Measurements from ENCODE around the gene HSPH1. TPM values are rescaled to one million over a fixed set of nuclear protein-coding genes. Genes with fewer than 3 reads are reported as not detected.
A peak's percentile ranks its signal among the peaks of the same experiment; 100 is the strongest.

The HSPH1 gene
- total RNA-seq, 2 experiments from 2014 or later, result 214 TPM

DNA sequence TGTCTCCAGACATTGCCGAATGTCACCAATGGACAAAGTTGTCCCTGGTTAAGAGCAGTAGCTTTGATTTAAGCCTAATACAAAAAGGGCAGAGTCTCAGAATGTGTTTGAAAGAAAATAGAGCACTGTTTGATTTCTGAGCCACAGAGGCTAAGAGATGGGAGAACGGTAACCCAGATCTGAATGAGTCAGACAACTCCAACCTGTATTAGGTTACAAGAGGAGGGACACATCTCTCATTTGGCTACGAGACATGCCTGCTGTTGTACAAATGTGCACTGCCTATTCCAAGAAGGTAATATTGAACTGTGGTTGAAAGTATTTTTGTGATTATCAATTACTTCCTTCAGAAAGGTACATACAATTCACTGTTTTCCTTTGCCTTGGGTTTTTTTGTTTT is 4.9 kb upstream of the HSPH1 start:
- ChIA-PET CTCF (no interaction called here), POLR2A (no interaction called here)
- H3K27me3 Mint-ChIP-seq, result no peaks in the 10 kb centered on the region
- no peaks in the 10 kb centered on the region for H3K9me3 Mint-ChIP-seq
- TF ChIP-seq, protein P1, sequence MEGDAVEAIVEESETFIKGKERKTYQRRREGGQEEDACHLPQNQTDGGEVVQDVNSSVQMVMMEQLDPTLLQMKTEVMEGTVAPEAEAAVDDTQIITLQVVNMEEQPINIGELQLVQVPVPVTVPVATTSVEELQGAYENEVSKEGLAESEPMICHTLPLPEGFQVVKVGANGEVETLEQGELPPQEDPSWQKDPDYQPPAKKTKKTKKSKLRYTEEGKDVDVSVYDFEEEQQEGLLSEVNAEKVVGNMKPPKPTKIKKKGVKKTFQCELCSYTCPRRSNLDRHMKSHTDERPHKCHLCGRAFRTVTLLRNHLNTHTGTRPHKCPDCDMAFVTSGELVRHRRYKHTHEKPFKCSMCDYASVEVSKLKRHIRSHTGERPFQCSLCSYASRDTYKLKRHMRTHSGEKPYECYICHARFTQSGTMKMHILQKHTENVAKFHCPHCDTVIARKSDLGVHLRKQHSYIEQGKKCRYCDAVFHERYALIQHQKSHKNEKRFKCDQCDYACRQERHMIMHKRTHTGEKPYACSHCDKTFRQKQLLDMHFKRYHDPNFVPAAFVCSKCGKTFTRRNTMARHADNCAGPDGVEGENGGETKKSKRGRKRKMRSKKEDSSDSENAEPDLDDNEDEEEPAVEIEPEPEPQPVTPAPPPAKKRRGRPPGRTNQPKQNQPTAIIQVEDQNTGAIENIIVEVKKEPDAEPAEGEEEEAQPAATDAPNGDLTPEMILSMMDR (IDR thresholded peaks at IDR 0.05), result no peak
- no peak overlapping the region for H3K4me3 Mint-ChIP-seq
- no peaks in the 10 kb centered on the region for H3K36me3 Mint-ChIP-seq (ENCODE audit: low read depth)
- ATAC-seq (no peak), DNase-seq (no peak)
- intact Hi-C loops (cut with micrococcal nuclease), result no loop called here
- no peak overlapping the region for H3K27ac Mint-ChIP-seq
- peaks cover 13% of the 10 kb centered on the region for H3K4me1 Mint-ChIP-seq (ENCODE audit: low read depth)

DNA sequence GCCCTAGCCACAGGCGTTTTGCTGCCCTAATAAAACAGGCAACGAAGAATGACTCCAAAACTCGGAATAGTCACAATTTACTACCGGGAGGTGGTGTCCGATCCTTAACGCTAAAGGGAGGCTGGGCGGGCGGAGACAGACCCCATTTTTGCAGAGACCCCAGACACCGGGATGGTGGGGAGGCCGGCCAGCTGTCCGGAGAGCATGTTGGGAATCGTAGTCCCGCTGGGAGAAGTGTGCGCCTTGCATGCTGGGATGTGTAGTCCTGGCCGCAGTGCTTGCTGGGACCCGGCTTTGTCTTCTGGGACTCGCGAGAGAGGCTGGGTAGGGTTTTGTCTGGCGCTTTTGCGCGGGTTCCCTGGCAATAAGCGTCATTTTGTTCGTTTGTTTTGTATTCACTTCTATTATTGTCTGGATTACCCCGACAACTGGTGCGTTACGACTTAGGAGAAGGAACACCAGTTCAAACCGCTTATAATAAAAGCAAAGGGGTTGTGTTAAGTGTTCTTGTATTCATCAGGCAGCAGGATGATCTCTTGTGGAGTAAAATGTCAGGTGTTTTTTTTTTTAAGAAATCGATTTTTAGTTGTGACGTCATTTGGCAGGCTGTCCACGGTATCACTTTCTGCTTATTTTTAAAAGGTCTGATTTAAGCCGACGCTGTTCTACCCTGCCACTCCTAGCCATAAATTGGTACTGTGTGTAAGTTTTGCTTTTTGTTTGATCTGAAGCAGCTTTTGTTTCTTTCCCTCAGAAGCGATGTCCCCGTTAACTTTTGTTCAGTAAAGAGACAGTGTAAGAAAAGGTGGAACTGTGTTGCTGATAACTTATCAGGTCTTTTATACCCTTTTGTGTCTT is 676 bp upstream of the HSPH1 start:
- Mint-ChIP-seq H3K4me3 (peak overlapping the region; percentile 87), H3K27me3 (no peaks in the 10 kb centered on the region), H3K27ac (peak overlapping the region; percentile 99), H3K9me3 (no peaks in the 10 kb centered on the region), H3K36me3 (ENCODE audit: low read depth) (peaks cover 31% of the 10 kb centered on the region), H3K4me1 (ENCODE audit: low read depth) (peaks cover 37% of the 10 kb centered on the region)
- ChIA-PET CTCF (interaction anchor here (1.4 to 1.5 kb wide), 2 partner anchors 39 to 117 kb away, joined by 3 read pairs; no protein-coding TSS in a partner anchor), POLR2A (interaction anchor here (1.1 kb wide), 1 partner anchor 16 kb away, joined by 3 read pairs; no protein-coding TSS in a partner anchor)
- intact Hi-C loops (cut with micrococcal nuclease), result loop anchor here (5.0 kb wide), 1 partner anchor 40 kb away; no protein-coding TSS in a partner anchor
- ATAC-seq (peak; percentile 88), DNase-seq (peak; percentile 98)
- TF ChIP-seq, protein P1 (IDR thresholded peaks at IDR 0.05), result no peak

DNA sequence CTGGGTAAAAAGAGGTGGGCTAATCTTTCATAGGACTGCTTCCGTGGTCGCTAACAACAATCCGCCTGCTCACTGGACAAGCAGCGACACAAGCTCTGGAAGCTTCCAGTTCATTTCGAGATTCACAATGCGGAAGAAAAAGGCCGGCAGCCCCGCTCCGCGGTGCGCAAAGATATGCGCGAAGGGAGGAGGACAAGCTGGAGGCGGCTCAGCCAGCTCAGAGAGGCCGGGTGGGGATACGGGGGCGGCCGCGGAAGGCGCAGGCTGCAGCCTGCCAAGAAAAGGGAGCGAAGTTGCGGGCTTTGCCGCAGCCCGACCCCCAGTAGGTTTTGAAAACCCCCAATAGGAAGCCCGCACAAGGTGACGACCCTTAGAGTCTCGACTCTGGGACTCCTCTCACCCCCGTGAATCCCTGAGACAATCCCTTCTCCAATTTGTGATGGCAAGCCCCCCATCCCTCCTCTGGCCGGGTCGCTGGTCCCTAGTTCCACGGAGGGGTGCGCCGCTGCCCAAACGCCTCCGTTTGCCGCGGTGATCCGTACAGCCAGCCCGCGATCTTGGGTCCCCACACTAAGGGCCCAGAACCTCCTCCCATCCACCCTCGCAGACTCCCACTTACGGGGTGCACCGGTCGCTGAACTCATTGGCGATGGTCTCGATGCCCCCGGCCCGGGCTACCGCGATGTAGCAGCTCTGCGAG is 697 bp downstream of the HSPH1 start:
- Mint-ChIP-seq H3K4me3 (peak overlapping the region; percentile 87), H3K27me3 (no peaks in the 10 kb centered on the region), H3K36me3 (ENCODE audit: low read depth) (peaks cover 36% of the 10 kb centered on the region), H3K4me1 (ENCODE audit: low read depth) (peaks cover 42% of the 10 kb centered on the region), H3K27ac (peak overlapping the region; percentile 99), H3K9me3 (no peaks in the 10 kb centered on the region)
- TF ChIP-seq, protein P1 (IDR thresholded peaks at IDR 0.05), result no peak
- ChIA-PET CTCF (interaction anchor here (1.1 to 2.1 kb wide), 5 partner anchors 9 to 117 kb away, joined by 3 to 10 read pairs (median 6); no protein-coding TSS in a partner anchor), POLR2A (interaction anchor here (0.8 to 2.2 kb wide), 5 partner anchors 12 to 123 kb away, joined by 3 to 8 read pairs (median 4); no protein-coding TSS in a partner anchor)
- peak; percentile 82 for DNase-seq
- intact Hi-C loops (cut with micrococcal nuclease), result loop anchor here (5.0 kb wide), 1 partner anchor 41 kb away; no protein-coding TSS in a partner anchor
- ATAC-seq, result peak; percentile 23

DNA sequence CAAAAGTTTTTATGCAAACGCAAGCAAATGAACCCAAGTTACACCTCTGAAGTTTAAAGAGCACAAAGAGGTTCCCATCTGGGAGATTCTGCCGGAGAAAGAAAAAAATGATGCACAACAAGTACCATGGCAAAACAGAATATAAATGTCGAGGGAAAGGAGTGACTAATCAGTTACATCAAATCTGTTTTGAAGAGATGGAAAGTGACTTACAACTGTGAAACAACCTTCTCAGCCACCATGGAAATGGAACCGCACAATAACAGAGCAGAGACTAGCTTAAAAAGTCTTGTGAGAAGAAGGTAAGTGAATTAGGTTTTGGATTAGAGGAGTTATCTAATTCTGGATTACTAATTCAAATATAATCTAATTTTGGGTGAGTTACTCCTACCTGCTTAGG is 2.4 kb downstream of the HSPH1 start:
- POLR2A ChIA-PET, result no interaction called here
- intact Hi-C loops (cut with micrococcal nuclease), result no loop called here
- H3K9me3 Mint-ChIP-seq, result no peaks in the 10 kb centered on the region
- peak overlapping the region; percentile 87 for H3K4me3 Mint-ChIP-seq
- DNase-seq, result peak; percentile 13
- no peaks in the 10 kb centered on the region for H3K27me3 Mint-ChIP-seq
- peaks cover 52% of the 10 kb centered on the region for H3K4me1 Mint-ChIP-seq (ENCODE audit: low read depth)
- H3K36me3 Mint-ChIP-seq (ENCODE audit: low read depth), result peaks cover 49% of the 10 kb centered on the region
- CTCF ChIA-PET, result interaction anchor here (2.1 kb wide), 1 partner anchor 10 kb away, joined by 10 read pairs; no protein-coding TSS in a partner anchor
- ATAC-seq, result no peak
- TF ChIP-seq, protein P1 (IDR thresholded peaks at IDR 0.05), result no peak
- peak overlapping the region; percentile 99 for H3K27ac Mint-ChIP-seq

Data from activated CD8-positive, alpha-beta T cell treated with anti-CD3 and anti-CD28 coated beads for 36 hours (primary cell).